Choroid plexus epithelial cell (primary cell): ENCODE data around the gene NEDD8.

Experiments
- DNase-seq: peaks from one replicate; pipeline ENCODE4 v3.0.0-alpha.2; 2010; ENCODE audit warnings: low read depth
- H3K4me3 ChIP-seq: 2 replicates; pipeline ENCODE4 v1.5.1; 2011; ENCODE audit warnings: low read depth, mild to moderate bottlenecking, control low read depth, low read length, moderate library complexity
- TF ChIP-seq, protein P1 (sequence below): conservative IDR thresholded peaks from 2 replicates; pipeline ENCODE4 v1.5.1; 2011; ENCODE audit warnings: low read depth, mild to moderate bottlenecking, control low read depth, inconsistent platforms, low read length, moderate library complexity

NEDD8 gene

DNA sequence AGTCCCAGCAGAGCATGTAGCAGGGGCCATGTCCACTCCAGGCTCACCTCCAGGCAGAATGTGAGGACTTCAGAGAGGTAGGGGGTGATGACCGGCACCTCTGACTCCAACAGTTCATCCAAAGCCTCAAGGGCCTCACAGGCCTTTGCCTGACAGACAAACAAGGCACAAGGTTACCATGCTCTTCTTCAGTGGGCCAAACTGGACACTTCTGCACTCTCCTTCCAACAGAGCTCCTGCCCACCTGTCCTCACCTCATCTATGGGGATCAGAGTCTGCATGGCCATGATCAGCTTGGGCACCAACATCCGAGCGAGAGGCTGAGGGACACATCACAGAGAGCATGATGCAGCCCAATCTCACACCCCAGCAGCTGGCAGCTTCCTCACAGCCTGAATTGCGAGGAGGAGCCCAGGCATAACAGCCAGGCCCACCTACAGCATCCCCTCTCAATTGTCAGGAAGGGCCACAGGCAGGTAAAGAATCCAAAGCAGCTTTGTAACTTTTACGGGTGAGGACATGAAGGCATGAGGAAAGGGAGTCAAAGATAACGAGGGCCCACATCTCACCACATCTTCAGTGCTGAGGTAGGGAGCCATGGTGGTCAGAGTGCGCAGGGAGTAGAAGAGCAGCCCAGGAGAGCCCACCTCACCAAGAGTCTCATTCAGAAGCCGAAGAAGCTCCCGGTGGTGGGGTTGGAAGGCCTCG, 45.2 kb downstream of the NEDD8 start:
- TF ChIP-seq, protein P1, sequence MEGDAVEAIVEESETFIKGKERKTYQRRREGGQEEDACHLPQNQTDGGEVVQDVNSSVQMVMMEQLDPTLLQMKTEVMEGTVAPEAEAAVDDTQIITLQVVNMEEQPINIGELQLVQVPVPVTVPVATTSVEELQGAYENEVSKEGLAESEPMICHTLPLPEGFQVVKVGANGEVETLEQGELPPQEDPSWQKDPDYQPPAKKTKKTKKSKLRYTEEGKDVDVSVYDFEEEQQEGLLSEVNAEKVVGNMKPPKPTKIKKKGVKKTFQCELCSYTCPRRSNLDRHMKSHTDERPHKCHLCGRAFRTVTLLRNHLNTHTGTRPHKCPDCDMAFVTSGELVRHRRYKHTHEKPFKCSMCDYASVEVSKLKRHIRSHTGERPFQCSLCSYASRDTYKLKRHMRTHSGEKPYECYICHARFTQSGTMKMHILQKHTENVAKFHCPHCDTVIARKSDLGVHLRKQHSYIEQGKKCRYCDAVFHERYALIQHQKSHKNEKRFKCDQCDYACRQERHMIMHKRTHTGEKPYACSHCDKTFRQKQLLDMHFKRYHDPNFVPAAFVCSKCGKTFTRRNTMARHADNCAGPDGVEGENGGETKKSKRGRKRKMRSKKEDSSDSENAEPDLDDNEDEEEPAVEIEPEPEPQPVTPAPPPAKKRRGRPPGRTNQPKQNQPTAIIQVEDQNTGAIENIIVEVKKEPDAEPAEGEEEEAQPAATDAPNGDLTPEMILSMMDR: no peak
- no peak for DNase-seq
- H3K4me3 ChIP-seq: no peak overlapping the region

DNA sequence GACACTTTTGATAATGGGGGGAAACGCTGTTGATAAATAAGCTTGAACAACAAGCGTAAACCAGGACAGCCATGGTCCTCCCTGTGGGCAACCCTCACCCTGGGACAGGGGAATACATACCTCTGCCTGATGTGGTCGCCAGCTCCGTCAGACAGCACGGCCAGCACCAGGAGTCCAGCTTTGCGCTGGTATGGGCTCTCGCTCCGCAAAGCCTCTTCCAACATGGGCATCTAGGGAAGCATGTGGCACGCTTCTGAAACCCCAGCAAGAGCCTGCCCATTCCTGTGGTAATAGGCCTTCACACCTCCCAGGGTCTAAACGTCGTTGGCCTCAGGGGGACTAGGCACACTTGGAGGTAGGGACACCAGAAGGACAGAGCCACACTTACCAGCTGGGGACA, 46.4 kb downstream of the NEDD8 start:
- no peak for DNase-seq
- no peak overlapping the region for H3K4me3 ChIP-seq
- TF ChIP-seq, protein P1: no peak

DNA sequence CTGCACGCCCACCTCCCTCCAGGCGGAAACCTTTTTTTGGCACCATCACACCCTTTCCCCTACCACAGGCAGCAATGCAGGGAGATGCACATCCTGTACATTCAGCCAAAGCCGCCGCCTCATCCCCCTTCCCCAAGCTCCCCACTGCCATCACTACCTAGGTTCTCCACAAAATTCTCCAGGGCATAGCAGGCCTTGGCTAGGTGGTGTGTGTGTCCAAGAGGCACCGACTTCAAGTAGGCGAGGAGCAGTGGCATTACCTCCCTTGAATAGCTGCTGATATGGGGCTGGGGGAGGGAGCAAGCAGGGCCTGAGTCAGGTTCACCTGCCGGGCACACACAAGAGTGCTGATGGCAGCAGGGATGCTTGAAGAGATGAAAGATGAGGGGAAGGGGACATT, 47.1 kb downstream of the NEDD8 start:
- TF ChIP-seq, protein P1: no peak
- no peak for DNase-seq
- no peak overlapping the region for H3K4me3 ChIP-seq

DNA sequence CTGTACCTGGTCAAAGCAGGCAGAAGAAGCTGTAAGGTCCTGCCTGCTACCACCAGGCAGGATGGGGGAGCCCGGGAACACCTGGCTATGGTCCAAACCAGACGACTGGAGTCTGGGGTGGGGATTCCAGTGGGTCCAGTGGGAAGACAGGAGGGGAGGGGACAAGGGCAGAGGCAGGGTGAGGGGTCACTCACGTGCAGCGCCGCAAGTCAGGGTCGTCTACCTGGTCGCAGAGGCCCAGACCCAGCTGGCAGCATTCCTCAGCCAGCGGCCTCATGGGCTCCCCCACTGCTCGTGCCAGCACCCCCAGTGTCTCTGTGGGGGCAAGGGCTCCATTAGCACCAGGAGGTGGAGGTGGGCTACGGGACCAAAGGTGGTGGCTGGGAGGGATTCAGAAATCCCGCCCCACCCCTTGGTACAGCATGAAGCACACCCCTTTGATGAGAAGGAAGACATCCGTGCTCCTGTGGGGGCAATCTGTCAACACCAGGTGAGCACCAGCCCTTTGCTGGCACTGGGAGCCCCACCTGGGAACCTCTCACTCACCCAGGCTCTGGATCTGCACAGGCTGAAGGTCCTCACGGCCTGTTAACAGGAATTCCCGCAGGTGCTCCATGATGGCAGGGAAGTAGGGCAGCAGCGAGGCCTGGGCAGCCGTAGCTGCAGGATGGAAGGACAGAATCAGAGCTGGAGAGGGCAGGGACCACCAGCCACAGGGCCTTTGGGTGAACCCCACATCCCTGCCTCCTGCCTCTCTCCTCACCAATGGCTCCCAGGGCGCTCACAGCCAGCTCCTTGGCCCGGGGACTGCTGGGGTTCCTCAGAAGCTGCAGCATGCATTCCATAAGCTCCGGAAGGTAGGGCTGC, 47.8 kb downstream of the NEDD8 start:
- no peak overlapping the region for H3K4me3 ChIP-seq
- TF ChIP-seq, protein P1: no peak
- no peak for DNase-seq

DNA sequence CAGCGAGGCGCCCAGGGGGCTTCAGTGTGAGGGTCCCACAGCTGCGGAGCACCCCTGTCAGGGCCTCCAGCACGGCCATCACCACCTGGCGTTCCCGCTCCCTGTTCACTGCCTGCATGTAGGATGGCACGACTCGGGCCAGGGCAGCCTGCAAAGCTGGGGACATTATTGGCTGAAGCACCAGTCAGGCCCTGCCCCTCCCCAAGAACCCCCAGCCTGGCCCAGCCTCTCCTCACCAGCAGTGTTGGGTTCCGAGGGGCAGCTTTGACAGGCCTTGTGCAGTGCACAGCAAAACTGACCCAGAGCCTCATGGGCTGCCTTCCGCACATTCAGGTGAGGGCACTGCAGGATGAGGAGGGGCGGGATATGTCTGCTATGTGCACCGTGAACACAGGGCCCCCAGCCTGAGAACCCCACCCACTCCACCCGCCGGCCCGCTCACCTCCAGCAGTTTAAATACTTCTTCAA, 49.1 kb downstream of the NEDD8 start:
- DNase-seq: no peak
- TF ChIP-seq, protein P1: no peak
- no peak overlapping the region for H3K4me3 ChIP-seq

DNA sequence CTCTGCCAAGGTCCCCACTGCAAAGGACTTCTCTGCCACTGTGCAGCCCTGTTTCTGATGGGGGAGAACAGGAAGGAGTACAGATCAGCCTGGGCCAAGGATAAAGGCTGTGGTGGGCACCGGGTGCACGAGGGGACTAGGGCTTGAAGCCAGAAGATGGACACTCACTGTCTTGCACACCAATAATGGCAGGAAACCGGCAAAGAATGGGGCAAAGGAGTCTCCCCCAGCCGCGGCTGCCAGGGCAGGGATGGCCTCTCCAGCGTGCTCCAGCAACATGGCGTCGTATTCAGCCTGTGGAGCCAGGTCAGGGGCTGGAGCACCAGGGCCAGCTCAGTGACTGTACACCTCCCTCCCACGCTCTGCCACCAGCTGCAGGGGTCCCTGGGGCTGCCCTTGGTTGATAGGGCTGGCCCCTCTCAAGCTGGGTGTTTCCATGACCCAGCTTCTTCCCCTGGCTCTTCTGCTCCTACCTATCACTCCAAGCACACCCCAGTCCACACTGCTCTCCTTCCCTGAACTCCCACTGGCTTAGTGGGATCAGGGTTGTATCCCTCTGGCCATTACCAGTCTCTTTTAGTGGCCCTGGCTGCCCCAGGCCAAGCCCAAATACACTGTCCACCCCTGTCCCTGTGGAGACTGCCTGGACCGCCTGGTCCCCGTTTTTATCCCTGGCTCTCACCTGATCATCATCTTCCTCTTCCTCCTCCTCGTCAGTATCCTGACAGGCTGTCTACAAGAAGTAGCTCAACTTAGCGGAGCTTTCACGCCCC, 49.9 kb downstream of the NEDD8 start:
- H3K4me3 ChIP-seq: no peak overlapping the region
- TF ChIP-seq, protein P1: no peak
- DNase-seq: no peak
